ENCODE measurements around the gene KCNIP4. TPM values are rescaled to one million over a fixed set of nuclear protein-coding genes. Genes with fewer than 3 reads are reported as not detected.
"Not testable (repeated sequence)": the region's sequence is repeated elsewhere in the genome, so short reads cannot be mapped to it uniquely, and the experiment has no call there.

Gene KCNIP4
- total and polyA plus RNA-seq, 2 donors (not counting 1 experiment from before 2014, with no cell fraction given), result not detected

GRCh38 chr4:20754036-20754435 is 1194.5 kb downstream of the KCNIP4 start:
- no peaks in the 10 kb centered on the region for H4K20me1 ChIP-seq (ENCODE audit: control insufficient read depth, insufficient read depth, low read length, poor library complexity, severe bottlenecking)
- POLR2A ChIA-PET, result no interaction called here
- H3K27me3 ChIP-seq (replicated peaks in 1 of 4; ENCODE audit: control extremely low read depth in 1 of 4, control insufficient read depth in 3 of 4, insufficient read depth in 4 of 4, low read length in 3 of 4), result no peaks in the 10 kb centered on the region
- Mint-ChIP-seq H3K27me3 (no peaks in the 10 kb centered on the region), H3K4me3 (no peak overlapping the region), H3K9me3 (ENCODE audit: insufficient read depth) (no peaks in the 10 kb centered on the region), H3K4me1 (no peaks in the 10 kb centered on the region), H3K27ac (no peak overlapping the region)
- ATAC-seq (ENCODE audit: low read depth) (no peak), DNase-seq (no peak)
- no peaks in the 10 kb centered on the region for H3K79me2 ChIP-seq (ENCODE audit: control insufficient read depth, insufficient read depth, low read length)
- CTCF ChIA-PET, result no interaction called here
- intact Hi-C loops (cut with micrococcal nuclease), result no loop called here
- H3K4me1 ChIP-seq (ENCODE audit: control insufficient read depth in 2 of 2, insufficient read depth in 2 of 2, low read length in 2 of 2), result no peaks in the 10 kb centered on the region
- no peak overlapping the region for H3K9ac ChIP-seq (ENCODE audit: low read length)
- no peaks in the 10 kb centered on the region for H3K36me3 ChIP-seq (replicated peaks in 1 of 2; ENCODE audit: control extremely low read depth in 1 of 2, control insufficient read depth in 1 of 2, extremely low read depth in 1 of 2, insufficient read depth in 2 of 2, low read length in 1 of 2)
- no peaks in the 10 kb centered on the region for H3K9me3 ChIP-seq (ENCODE audit: control extremely low read depth in 1 of 3, control insufficient read depth in 2 of 3, insufficient read depth in 1 of 3, low read length in 2 of 3)
- H2AFZ ChIP-seq (ENCODE audit: insufficient read depth, low read depth, low read length, poor library complexity, severe bottlenecking), result no peak overlapping the region
- no peak overlapping the region for H3K4me2 ChIP-seq (replicated peaks; ENCODE audit: low read depth, low read length, poor library complexity, severe bottlenecking)
- no peak overlapping the region for H3K4me3 ChIP-seq (ENCODE audit: control extremely low read depth in 1 of 5, extremely low read depth in 1 of 5, insufficient read depth in 1 of 5, low read depth in 2 of 5, low read length in 4 of 5)
- no CpG with 5 or more reads among the region's 1 CpG for WGBS (ENCODE audit: insufficient coverage)
- no peak for TF ChIP-seq EZH2 (IDR thresholded peaks at IDR 0.05; ENCODE audit: borderline replicate concordance, insufficient read depth, low read depth, low read length, poor library complexity, severe bottlenecking)
- TF ChIP-seq, protein P1, sequence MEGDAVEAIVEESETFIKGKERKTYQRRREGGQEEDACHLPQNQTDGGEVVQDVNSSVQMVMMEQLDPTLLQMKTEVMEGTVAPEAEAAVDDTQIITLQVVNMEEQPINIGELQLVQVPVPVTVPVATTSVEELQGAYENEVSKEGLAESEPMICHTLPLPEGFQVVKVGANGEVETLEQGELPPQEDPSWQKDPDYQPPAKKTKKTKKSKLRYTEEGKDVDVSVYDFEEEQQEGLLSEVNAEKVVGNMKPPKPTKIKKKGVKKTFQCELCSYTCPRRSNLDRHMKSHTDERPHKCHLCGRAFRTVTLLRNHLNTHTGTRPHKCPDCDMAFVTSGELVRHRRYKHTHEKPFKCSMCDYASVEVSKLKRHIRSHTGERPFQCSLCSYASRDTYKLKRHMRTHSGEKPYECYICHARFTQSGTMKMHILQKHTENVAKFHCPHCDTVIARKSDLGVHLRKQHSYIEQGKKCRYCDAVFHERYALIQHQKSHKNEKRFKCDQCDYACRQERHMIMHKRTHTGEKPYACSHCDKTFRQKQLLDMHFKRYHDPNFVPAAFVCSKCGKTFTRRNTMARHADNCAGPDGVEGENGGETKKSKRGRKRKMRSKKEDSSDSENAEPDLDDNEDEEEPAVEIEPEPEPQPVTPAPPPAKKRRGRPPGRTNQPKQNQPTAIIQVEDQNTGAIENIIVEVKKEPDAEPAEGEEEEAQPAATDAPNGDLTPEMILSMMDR (IDR thresholded peaks at IDR 0.05), result no peak
- no peak overlapping the region for H3K27ac ChIP-seq (ENCODE audit: low read length in 2 of 2)

DNA sequence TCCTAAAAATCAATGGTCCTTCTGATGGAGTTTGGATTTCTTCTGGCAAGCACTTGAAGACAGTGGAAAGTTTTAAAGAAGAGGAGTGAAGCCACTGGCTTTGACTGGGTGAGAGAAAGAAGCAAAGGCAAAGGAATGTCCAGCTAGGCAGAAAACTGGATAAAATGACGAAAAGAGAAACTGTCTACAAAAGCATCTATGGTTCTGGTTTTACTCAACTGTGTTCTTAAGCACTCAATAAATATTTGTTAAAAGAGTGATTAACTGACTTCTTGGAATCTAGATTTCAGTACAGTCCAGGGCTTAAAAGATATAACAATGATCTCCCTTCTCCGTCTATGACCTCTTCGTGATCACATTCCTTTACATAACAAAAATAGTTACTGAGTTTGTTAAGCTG is 1195.9 kb downstream of the KCNIP4 start:
- no peaks in the 10 kb centered on the region for H3K9me3 Mint-ChIP-seq (ENCODE audit: insufficient read depth)
- H3K4me1 Mint-ChIP-seq, result no peaks in the 10 kb centered on the region
- no peaks in the 10 kb centered on the region for H3K27me3 Mint-ChIP-seq
- Histone ChIP-seq H3K4me2 (replicated peaks; ENCODE audit: low read depth, low read length, poor library complexity, severe bottlenecking) (no peak overlapping the region), H2AFZ (ENCODE audit: insufficient read depth, low read depth, low read length, poor library complexity, severe bottlenecking) (no peak overlapping the region), H4K20me1 (ENCODE audit: control insufficient read depth, insufficient read depth, low read length, poor library complexity, severe bottlenecking) (no peaks in the 10 kb centered on the region), H3K36me3 (replicated peaks in 1 of 2; ENCODE audit: control extremely low read depth in 1 of 2, control insufficient read depth in 1 of 2, extremely low read depth in 1 of 2, insufficient read depth in 2 of 2, low read length in 1 of 2) (no peaks in the 10 kb centered on the region), H3K9ac (ENCODE audit: low read length) (no peak overlapping the region), H3K9me3 (ENCODE audit: control extremely low read depth in 1 of 3, control insufficient read depth in 2 of 3, insufficient read depth in 1 of 3, low read length in 2 of 3) (no peaks in the 10 kb centered on the region), H3K27ac (ENCODE audit: low read length in 2 of 2) (no peak overlapping the region), H3K4me3 (ENCODE audit: control extremely low read depth in 1 of 5, extremely low read depth in 1 of 5, insufficient read depth in 1 of 5, low read depth in 2 of 5, low read length in 4 of 5) (no peak overlapping the region), H3K79me2 (ENCODE audit: control insufficient read depth, insufficient read depth, low read length) (no peaks in the 10 kb centered on the region), H3K27me3 (replicated peaks in 1 of 4; ENCODE audit: control extremely low read depth in 1 of 4, control insufficient read depth in 3 of 4, insufficient read depth in 4 of 4, low read length in 3 of 4) (no peaks in the 10 kb centered on the region), H3K4me1 (ENCODE audit: control insufficient read depth in 2 of 2, insufficient read depth in 2 of 2, low read length in 2 of 2) (no peaks in the 10 kb centered on the region)
- intact Hi-C loops (cut with micrococcal nuclease), result no loop called here
- no CpG with 5 or more reads among the region's 3 CpGs for WGBS (ENCODE audit: insufficient coverage)
- POLR2A ChIA-PET, result no interaction called here
- ATAC-seq (ENCODE audit: low read depth), result no peak
- no peak overlapping the region for H3K27ac Mint-ChIP-seq
- no peak overlapping the region for H3K4me3 Mint-ChIP-seq
- DNase-seq, result no peak
- no peak for TF ChIP-seq EZH2 (IDR thresholded peaks at IDR 0.05; ENCODE audit: borderline replicate concordance, insufficient read depth, low read depth, low read length, poor library complexity, severe bottlenecking)
- TF ChIP-seq, protein P1 (IDR thresholded peaks at IDR 0.05), result no peak
- CTCF ChIA-PET, result interaction anchor here (2.3 kb wide), 1 partner anchor 8 kb away, joined by 6 read pairs; no protein-coding TSS in a partner anchor

GRCh38 chr4:20746000-20746399 is 1202.6 kb downstream of the KCNIP4 start:
- H3K36me3 ChIP-seq (replicated peaks in 1 of 2; ENCODE audit: control extremely low read depth in 1 of 2, control insufficient read depth in 1 of 2, extremely low read depth in 1 of 2, insufficient read depth in 2 of 2, low read length in 1 of 2); CTCF ChIA-PET; intact Hi-C loops (cut with micrococcal nuclease); H3K4me1 Mint-ChIP-seq; H2AFZ ChIP-seq (ENCODE audit: insufficient read depth, low read depth, low read length, poor library complexity, severe bottlenecking); H3K27me3 Mint-ChIP-seq; DNase-seq; H3K4me1 ChIP-seq (ENCODE audit: control insufficient read depth in 2 of 2, insufficient read depth in 2 of 2, low read length in 2 of 2); H3K4me3 Mint-ChIP-seq; H3K4me3 ChIP-seq (ENCODE audit: control extremely low read depth in 1 of 5, extremely low read depth in 1 of 5, insufficient read depth in 1 of 5, low read depth in 2 of 5, low read length in 4 of 5); H3K9ac ChIP-seq (ENCODE audit: low read length); H3K79me2 ChIP-seq (ENCODE audit: control insufficient read depth, insufficient read depth, low read length); H4K20me1 ChIP-seq (ENCODE audit: control insufficient read depth, insufficient read depth, low read length, poor library complexity, severe bottlenecking); H3K9me3 ChIP-seq (ENCODE audit: control extremely low read depth in 1 of 3, control insufficient read depth in 2 of 3, insufficient read depth in 1 of 3, low read length in 2 of 3); H3K4me2 ChIP-seq (replicated peaks; ENCODE audit: low read depth, low read length, poor library complexity, severe bottlenecking); POLR2A ChIA-PET; H3K27me3 ChIP-seq (replicated peaks in 1 of 4; ENCODE audit: control extremely low read depth in 1 of 4, control insufficient read depth in 3 of 4, insufficient read depth in 4 of 4, low read length in 3 of 4); H3K27ac Mint-ChIP-seq; H3K27ac ChIP-seq (ENCODE audit: low read length in 2 of 2); ATAC-seq (ENCODE audit: low read depth): not testable (repeated sequence)
- WGBS (ENCODE audit: insufficient coverage), result no CpG with 5 or more reads among the region's 4 CpGs
- peaks cover 14% of the 10 kb centered on the region for H3K9me3 Mint-ChIP-seq (ENCODE audit: insufficient read depth)
